ENCODE measurements around the gene SLC2A1.
A peak's percentile ranks its signal among the peaks of the same experiment; 100 is the strongest.

The SLC2A1 gene

GRCh38 chr1:42931108-42931539 lies 27.5 kb downstream of the SLC2A1 start:
- DNase-seq (ENCODE audit: extremely low spot score), result peak; percentile 74
- ChIA-PET CTCF (interaction anchor here (1.4 kb wide), 1 partner anchor 142 kb away, joined by 8 read pairs; no protein-coding TSS in a partner anchor), POLR2A (no interaction called here)
- TF ChIP-seq HDGF (IDR thresholded peaks at IDR 0.05; ENCODE audit: borderline replicate concordance) (no peak), TARDBP (IDR thresholded peaks at IDR 0.05) (no peak), SUZ12 (IDR thresholded peaks at IDR 0.05) (no peak), BHLHE40 (IDR thresholded peaks at IDR 0.05; ENCODE audit: borderline replicate concordance) (no peak), FOXM1 (IDR thresholded peaks at IDR 0.05; ENCODE audit: borderline replicate concordance) (no peak), SP1 (IDR thresholded peaks at IDR 0.05) (no peak), NFRKB (IDR thresholded peaks at IDR 0.05) (no peak)

- no peak for TF ChIP-seq FOXK2 (IDR thresholded peaks at IDR 0.05)
- TF ChIP-seq L3MBTL2 (conservative IDR thresholded peaks at IDR 0.05), result no peak
- no peak for DNase-seq (ENCODE audit: extremely low spot score)
- ChIA-PET CTCF (no interaction called here), POLR2A (no interaction called here)
Observed at GRCh38 chr1:42930178-42931107, 28.2 kb downstream of the SLC2A1 start.

- ChIA-PET POLR2A (interaction anchor here (0.9 kb wide), 1 partner anchor 144 kb away, joined by 3 read pairs; no protein-coding TSS in a partner anchor), CTCF (no interaction called here)
- TF ChIP-seq ELF4 (IDR thresholded peaks at IDR 0.05) (no peak), SP1 (IDR thresholded peaks at IDR 0.05) (no peak), FOXA1 (IDR thresholded peaks at IDR 0.05) (no peak), ARNT (IDR thresholded peaks at IDR 0.05) (no peak), ZNF384 (IDR thresholded peaks at IDR 0.05) (no peak), CTBP1 (IDR thresholded peaks at IDR 0.05; ENCODE audit: borderline replicate concordance) (no peak), L3MBTL2 (conservative IDR thresholded peaks at IDR 0.05) (no peak), FOXK2 (IDR thresholded peaks at IDR 0.05) (no peak), PKNOX1 (IDR thresholded peaks at IDR 0.05) (no peak), TARDBP (IDR thresholded peaks at IDR 0.05) (no peak), HDGF (IDR thresholded peaks at IDR 0.05; ENCODE audit: borderline replicate concordance) (no peak), SUZ12 (IDR thresholded peaks at IDR 0.05) (no peak), BHLHE40 (IDR thresholded peaks at IDR 0.05; ENCODE audit: borderline replicate concordance) (no peak), LEF1 (IDR thresholded peaks at IDR 0.05; ENCODE audit: borderline replicate concordance) (no peak), NFRKB (IDR thresholded peaks at IDR 0.05) (no peak), FOXM1 (IDR thresholded peaks at IDR 0.05; ENCODE audit: borderline replicate concordance) (no peak)
- no peak for DNase-seq (ENCODE audit: extremely low spot score)
Observed at GRCh38 chr1:42929434-42930177, 29.1 kb downstream of the SLC2A1 start.

GRCh38 chr1:42928859-42929258 lies 29.8 kb downstream of the SLC2A1 start:
- TF ChIP-seq TARDBP (IDR thresholded peaks at IDR 0.05), result no peak
- TF ChIP-seq FOXK2 (IDR thresholded peaks at IDR 0.05), result no peak
- TF ChIP-seq PKNOX1 (IDR thresholded peaks at IDR 0.05), result no peak
- TF ChIP-seq CTBP1 (IDR thresholded peaks at IDR 0.05; ENCODE audit: borderline replicate concordance), result no peak
- TF ChIP-seq NFRKB (IDR thresholded peaks at IDR 0.05), result no peak
- TF ChIP-seq FOXA1 (IDR thresholded peaks at IDR 0.05), result no peak
- ChIA-PET CTCF (no interaction called here), POLR2A (interaction anchor here (0.9 kb wide), 1 partner anchor 145 kb away, joined by 3 read pairs; no protein-coding TSS in a partner anchor)
- DNase-seq (ENCODE audit: extremely low spot score), result no peak

GRCh38 chr1:42927920-42928505 lies 30.7 kb downstream of the SLC2A1 start:
- CTCF ChIA-PET, result no interaction called here
- TF ChIP-seq FOXM1 (IDR thresholded peaks at IDR 0.05; ENCODE audit: borderline replicate concordance) (no peak), FOXA1 (IDR thresholded peaks at IDR 0.05) (no peak), SUZ12 (IDR thresholded peaks at IDR 0.05) (no peak), ZNF384 (IDR thresholded peaks at IDR 0.05) (no peak), PKNOX1 (IDR thresholded peaks at IDR 0.05) (no peak), L3MBTL2 (conservative IDR thresholded peaks at IDR 0.05) (no peak)
- DNase-seq (ENCODE audit: extremely low spot score), result no peak
- POLR2A ChIA-PET, result no interaction called here

GRCh38 chr1:42927274-42927841 lies 31.3 kb downstream of the SLC2A1 start:
- TF ChIP-seq SUZ12 (IDR thresholded peaks at IDR 0.05), result no peak
- TF ChIP-seq FOXK2 (IDR thresholded peaks at IDR 0.05), result no peak
- no peak for TF ChIP-seq ZNF384 (IDR thresholded peaks at IDR 0.05)
- no peak for TF ChIP-seq FOXM1 (IDR thresholded peaks at IDR 0.05; ENCODE audit: borderline replicate concordance)
- no peak for TF ChIP-seq L3MBTL2 (conservative IDR thresholded peaks at IDR 0.05)
- TF ChIP-seq LEF1 (IDR thresholded peaks at IDR 0.05; ENCODE audit: borderline replicate concordance), result no peak
- no peak for TF ChIP-seq TARDBP (IDR thresholded peaks at IDR 0.05)
- TF ChIP-seq PKNOX1 (IDR thresholded peaks at IDR 0.05), result no peak
- no peak for DNase-seq (ENCODE audit: extremely low spot score)
- CTCF ChIA-PET, result no interaction called here
- POLR2A ChIA-PET, result no interaction called here
